HepG2 (cell line): Measurements from ENCODE around the gene STX2.

Source experiments
- EP300 ChIP-seq, 3 experiments: sonication (generic) in 1 of 3; formaldehyde crosslinking in 1 of 3; IDR thresholded peaks; 2 replicates each; pipeline versions ENCODE4 v1.5.1 to v1.6.1; 2011 to 2020; ENCODE audit warnings: low read depth in 2 of 3, low read length in 2 of 3, borderline replicate concordance in 1 of 3, improper control_type of control experiment in 1 of 3, mild to moderate bottlenecking in 1 of 3, missing genetic modification reagents in 1 of 3, moderate library complexity in 1 of 3
- HMGXB3 ChIP-seq: sonication (generic); formaldehyde crosslinking; IDR thresholded peaks from 2 replicates; pipeline ENCODE4 v1.4.0; 2020; ENCODE audit warnings: missing genetic modification reagents, borderline replicate concordance
- NR1H2 ChIP-seq: sonication (generic); formaldehyde crosslinking; IDR thresholded peaks from 2 replicates; pipeline ENCODE4 v1.8.1; 2022; ENCODE audit warnings: low read depth, missing genetic modification reagents, borderline replicate concordance
- SMAD3 ChIP-seq: sonication (generic); formaldehyde crosslinking; IDR thresholded peaks from 2 replicates; pipeline ENCODE4 v1.4.0; 2020; ENCODE audit warnings: missing genetic modification reagents
- SRSF1 ChIP-seq: fragments of 200-400 bp; formaldehyde crosslinking; optimal IDR thresholded peaks from 2 replicates; pipeline ENCODE3; 2017; ENCODE audit warnings: mild to moderate bottlenecking, low read depth, low read length, moderate library complexity
- SRSF9 ChIP-seq: fragments of 200-400 bp; formaldehyde crosslinking; IDR thresholded peaks from 2 replicates; pipeline ENCODE4 v1.6.1; 2018; ENCODE audit warnings: borderline replicate concordance, mild to moderate bottlenecking, low read depth, low read length; ENCODE audit not compliant: insufficient read depth, poor library complexity, severe bottlenecking
- TFAP4 ChIP-seq: sonication (generic); IDR thresholded peaks from 2 replicates; pipeline ENCODE4 v1.6.1; 2016; ENCODE audit warnings: low read depth, borderline replicate concordance
- U2AF1 ChIP-seq: fragments of 200-400 bp; formaldehyde crosslinking; optimal IDR thresholded peaks from 2 replicates; pipeline ENCODE3; 2017; ENCODE audit warnings: mild to moderate bottlenecking, low read depth, low read length
- ZFP37 ChIP-seq: sonication (generic); formaldehyde crosslinking; IDR thresholded peaks from 2 replicates; pipeline ENCODE4 v1.4.0; 2020; ENCODE audit warnings: missing genetic modification reagents, borderline replicate concordance
- TF ChIP-seq, protein P1 (sequence below), 2 experiments: sonication (generic) in 1 of 2; formaldehyde crosslinking in 1 of 2; IDR thresholded peaks; 2 replicates each; pipeline versions ENCODE4 v1.4.0 to v1.6.1; 2018 to 2020; ENCODE audit warnings: missing genetic modification reagents in 2 of 2, borderline replicate concordance in 1 of 2, low read depth in 1 of 2, mild to moderate bottlenecking in 1 of 2, missing biosample characterization in 1 of 2

DNA sequence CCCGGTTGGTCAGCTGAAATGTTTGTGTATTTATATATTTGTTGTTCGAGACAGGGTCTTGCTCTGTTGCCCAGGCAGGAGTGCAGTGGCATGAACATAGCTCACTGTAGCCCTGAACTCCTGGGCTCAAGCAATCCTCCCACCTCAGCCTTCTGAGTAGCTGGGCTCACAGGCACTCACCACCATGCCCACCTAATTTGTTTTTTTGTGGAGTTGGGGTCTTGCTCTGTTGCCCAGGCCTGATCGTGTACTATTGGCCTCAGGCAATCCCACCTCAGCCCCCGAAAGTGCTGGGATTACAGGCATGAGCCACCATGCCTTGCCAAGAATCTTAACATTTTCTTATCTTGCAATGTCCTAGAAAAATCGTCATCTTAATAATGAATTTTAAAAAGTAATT lies 36.1 kb upstream of the STX2 start:
- TF ChIP-seq EP300 (IDR thresholded peaks at IDR 0.05; ENCODE audit: low read depth in 2 of 2, low read length in 2 of 2) (no peak), EP300 (CRISPR knock-in tag; IDR thresholded peaks at IDR 0.05; ENCODE audit: borderline replicate concordance) (no peak), ZFP37 (no peak), SRSF9 (no peak), SRSF1 (no peak), NR1H2 (CRISPR knock-in tag) (no peak), HMGXB3 (CRISPR knock-in tag) (no peak), U2AF1 (no peak), TFAP4 (no peak), SMAD3 (CRISPR knock-in tag) (no peak)
- TF ChIP-seq, protein P1, sequence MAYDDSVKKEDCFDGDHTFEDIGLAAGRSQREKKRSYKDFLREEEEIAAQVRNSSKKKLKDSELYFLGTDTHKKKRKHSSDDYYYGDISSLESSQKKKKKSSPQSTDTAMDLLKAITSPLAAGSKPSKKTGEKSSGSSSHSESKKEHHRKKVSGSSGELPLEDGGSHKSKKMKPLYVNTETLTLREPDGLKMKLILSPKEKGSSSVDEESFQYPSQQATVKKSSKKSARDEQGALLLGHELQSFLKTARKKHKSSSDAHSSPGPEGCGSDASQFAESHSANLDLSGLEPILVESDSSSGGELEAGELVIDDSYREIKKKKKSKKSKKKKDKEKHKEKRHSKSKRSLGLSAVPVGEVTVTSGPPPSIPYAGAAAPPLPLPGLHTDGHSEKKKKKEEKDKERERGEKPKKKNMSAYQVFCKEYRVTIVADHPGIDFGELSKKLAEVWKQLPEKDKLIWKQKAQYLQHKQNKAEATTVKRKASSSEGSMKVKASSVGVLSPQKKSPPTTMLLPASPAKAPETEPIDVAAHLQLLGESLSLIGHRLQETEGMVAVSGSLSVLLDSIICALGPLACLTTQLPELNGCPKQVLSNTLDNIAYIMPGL (CRISPR knock-in tag; IDR thresholded peaks at IDR 0.05; ENCODE audit: borderline replicate concordance in 1 of 2, low read depth in 1 of 2), result no peak
